Transverse colon (tissue), 4 donors: Measurements from ENCODE around the gene PLIN5. TPM values are rescaled to one million over a fixed set of nuclear protein-coding genes. Genes with fewer than 3 reads are reported as not detected.

Experiments used
- DNase-seq: peaks from one replicate; pipeline ENCODE4 v3.0.0-alpha.2; 2019
- H3K27ac ChIP-seq, 4 donors: fragments of 200-600 bp; sonication (generic); 2 replicates each; pipeline ENCODE4 v1.5.1; 2016 to 2018; ENCODE audit warnings: inconsistent platforms in 4 of 4
- H3K27me3 ChIP-seq: fragments of 200-600 bp; sonication (generic); 2 replicates; pipeline ENCODE4 v1.5.1; 2017; ENCODE audit warnings: inconsistent platforms
- H3K36me3 ChIP-seq, 4 donors: fragments of 200-600 bp; sonication (generic); 2 replicates each; pipeline ENCODE4 v1.5.1; 2017 to 2019; ENCODE audit warnings: inconsistent platforms in 4 of 4
- H3K4me1 ChIP-seq, 4 donors: fragments of 200-600 bp; sonication (generic); 2 replicates each; pipeline ENCODE4 v1.5.1; 2017 to 2020; ENCODE audit warnings: inconsistent platforms in 4 of 4
- H3K4me3 ChIP-seq, 4 donors: fragments of 200-600 bp; sonication (generic); 1 replicate in 1 of 4; 2 replicates in 3 of 4; pipeline versions ENCODE4 v1.5.1 to v1.6.1; 2017 to 2019; ENCODE audit warnings: inconsistent platforms in 4 of 4
- H3K9me3 ChIP-seq, 2 donors: fragments of 200-600 bp; sonication (generic); 2 replicates each; pipeline ENCODE4 v1.5.1; 2017 to 2019; ENCODE audit warnings: inconsistent platforms in 2 of 2
- CTCF ChIP-seq, 5 experiments: fragments of 200-600 bp in 3 of 5; fragments of 450-650 bp in 2 of 5; sonication (generic) in 3 of 5; IDR thresholded peaks; 1 replicate in 2 of 5; 2 replicates in 3 of 5; pipeline ENCODE4 v1.5.1; 2016 to 2017; ENCODE audit warnings: antibody characterized with exemption in 5 of 5, inconsistent platforms in 3 of 5, mild to moderate bottlenecking in 2 of 5, moderate library complexity in 1 of 5
- EP300 ChIP-seq: sonication (generic); formaldehyde crosslinking; IDR thresholded peaks from one replicate; pipeline ENCODE4 v1.6.1; 2017; ENCODE audit warnings: antibody characterized with exemption, low read depth
- POLR2A ChIP-seq: fragments of 450-650 bp; IDR thresholded peaks from one replicate; pipeline ENCODE4 v1.6.1; 2016; ENCODE audit warnings: antibody characterized with exemption, mild to moderate bottlenecking, moderate library complexity
- POLR2AphosphoS5 ChIP-seq, 3 donors: sonication (generic); formaldehyde crosslinking; IDR thresholded peaks; one replicate each; pipeline ENCODE4 v1.6.1; 2016; ENCODE audit warnings: antibody characterized with exemption in 3 of 3
- WGBS, 2 donors: methylation state at CpG; one replicate each; pipeline ENCODE4 v1.1.5; 2018; ENCODE audit warnings: low coverage in 1 of 2; 5-methylcytosine and 5-hydroxymethylcytosine counted together
- in situ Hi-C, 4 donors: fragments of 200-750 bp; cut with MboI; loops; one replicate each; pipeline versions ENCODE4 v1.15.0 to v1.15.1; 2017; ENCODE audit warnings: low sequenced_read_pairs in 3 of 4, low pct_ligation_motif_present in 1 of 4, low pct_unique_long_range_greater_than_20kb in 1 of 4
- intact Hi-C: fragments of 100-400 bp; cut with DNase I; formaldehyde crosslinking; loops from one replicate; pipeline ENCODE4 v1.15.1; 2023; ENCODE audit warnings: low total_unique reads
- total RNA-seq, 4 donors: library from RNA; depleted of rRNA; stranded (reverse); fragments of >200 nt; gene quantifications; one replicate each; pipeline ENCODE4 v1.1.0, GENCODE V29; 2016

Gene PLIN5
- total RNA-seq, 4 donors from 2014 or later = 2.7 to 6.7 (median 6.0) TPM; not detected in 1

DNA sequence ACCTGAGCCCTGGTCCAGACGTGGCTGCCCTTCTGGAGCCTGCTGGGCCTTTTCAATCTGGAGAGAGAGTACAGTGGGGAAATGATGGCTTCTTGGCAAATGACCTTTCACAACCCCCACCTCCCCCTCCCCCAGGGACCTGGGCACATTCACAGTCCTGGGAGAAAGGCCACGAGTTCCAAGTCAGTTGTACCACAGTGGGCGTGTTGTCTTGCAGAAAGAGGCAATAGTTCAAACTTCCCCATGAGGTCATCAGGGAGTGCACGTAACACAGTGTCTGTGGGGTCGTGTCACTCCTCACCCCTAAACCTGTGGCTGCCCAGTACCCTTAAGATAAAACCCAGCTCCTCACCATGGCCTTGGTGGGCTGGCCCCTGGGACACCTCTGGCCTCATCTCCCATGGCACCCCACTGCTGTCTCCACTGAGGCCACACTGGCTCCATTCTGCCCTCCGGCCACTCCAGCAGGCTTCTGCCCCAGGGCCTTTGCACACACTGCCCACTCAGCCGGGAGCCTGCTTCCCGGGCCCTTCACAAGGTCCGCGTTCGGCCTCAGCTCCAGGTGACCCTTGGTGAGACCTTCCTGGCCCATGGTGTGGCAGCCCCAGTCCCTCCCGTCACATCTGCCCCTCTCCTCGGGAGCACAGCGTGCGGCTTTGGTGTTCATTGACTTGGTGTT, 30.0 kb downstream of the PLIN5 start:
- no peak for DNase-seq
- intact Hi-C loops = no loop called here
- 76% methylated on average over 15 of the region's 15 CpGs; no CpG with 5 or more reads in 1 of the 2 donors for WGBS, 2 donors
- Histone ChIP-seq H3K4me3 (no peak overlapping the region), H3K27ac (no peak overlapping the region), H3K9me3 (no peaks in the 10 kb centered on the region), H3K36me3 (no peaks in the 10 kb centered on the region), H3K4me1 (no peaks in the 10 kb centered on the region), H3K27me3 (no peaks in the 10 kb centered on the region)
- in situ Hi-C loops = no loop called here
- TF ChIP-seq EP300 (no peak), POLR2AphosphoS5 (IDR thresholded peaks at IDR 0.05) (no peak), POLR2A (no peak), CTCF (IDR thresholded peaks at IDR 0.05) (no peak)

GRCh38 chr19:4504297-4504701, 30.7 kb downstream of the PLIN5 start:
- intact Hi-C loops = no loop called here

GRCh38 chr19:4503825-4504170, 31.2 kb downstream of the PLIN5 start:
- H3K36me3 ChIP-seq = peaks cover 0 to 2% (median 0%) of the 10 kb centered on the region in 4 donors
- DNase-seq = no peak
- H3K4me1 ChIP-seq = no peaks in the 10 kb centered on the region
- no peaks in the 10 kb centered on the region for H3K9me3 ChIP-seq
- intact Hi-C loops (no loop called here), in situ Hi-C loops (no loop called here)
- H3K27me3 ChIP-seq = no peaks in the 10 kb centered on the region
- TF ChIP-seq CTCF (IDR thresholded peaks at IDR 0.05) (no peak), EP300 (no peak), POLR2AphosphoS5 (IDR thresholded peaks at IDR 0.05) (no peak), POLR2A (no peak)
- H3K27ac ChIP-seq = no peak overlapping the region
- WGBS, 2 donors = 90% methylated on average over 10 of the region's 10 CpGs; no CpG with 5 or more reads in 1 of the 2 donors
- H3K4me3 ChIP-seq = no peak overlapping the region

More at GRCh38 chr19:4504297-4504701, 30.7 kb downstream of the PLIN5 start:
- TF ChIP-seq CTCF (IDR thresholded peaks at IDR 0.05) = no peak
- TF ChIP-seq EP300 = no peak
- TF ChIP-seq POLR2AphosphoS5 (IDR thresholded peaks at IDR 0.05) = no peak
- no peak for TF ChIP-seq POLR2A
- Histone ChIP-seq H3K27me3 (no peaks in the 10 kb centered on the region), H3K36me3 (no peaks in the 10 kb centered on the region), H3K9me3 (no peaks in the 10 kb centered on the region), H3K4me1 (no peaks in the 10 kb centered on the region), H3K4me3 (no peak overlapping the region), H3K27ac (no peak overlapping the region)
- in situ Hi-C loops = no loop called here
- no peak for DNase-seq
- WGBS, 2 donors = 94% methylated on average over 23 of the region's 23 CpGs; no CpG with 5 or more reads in 1 of the 2 donors

DNA sequence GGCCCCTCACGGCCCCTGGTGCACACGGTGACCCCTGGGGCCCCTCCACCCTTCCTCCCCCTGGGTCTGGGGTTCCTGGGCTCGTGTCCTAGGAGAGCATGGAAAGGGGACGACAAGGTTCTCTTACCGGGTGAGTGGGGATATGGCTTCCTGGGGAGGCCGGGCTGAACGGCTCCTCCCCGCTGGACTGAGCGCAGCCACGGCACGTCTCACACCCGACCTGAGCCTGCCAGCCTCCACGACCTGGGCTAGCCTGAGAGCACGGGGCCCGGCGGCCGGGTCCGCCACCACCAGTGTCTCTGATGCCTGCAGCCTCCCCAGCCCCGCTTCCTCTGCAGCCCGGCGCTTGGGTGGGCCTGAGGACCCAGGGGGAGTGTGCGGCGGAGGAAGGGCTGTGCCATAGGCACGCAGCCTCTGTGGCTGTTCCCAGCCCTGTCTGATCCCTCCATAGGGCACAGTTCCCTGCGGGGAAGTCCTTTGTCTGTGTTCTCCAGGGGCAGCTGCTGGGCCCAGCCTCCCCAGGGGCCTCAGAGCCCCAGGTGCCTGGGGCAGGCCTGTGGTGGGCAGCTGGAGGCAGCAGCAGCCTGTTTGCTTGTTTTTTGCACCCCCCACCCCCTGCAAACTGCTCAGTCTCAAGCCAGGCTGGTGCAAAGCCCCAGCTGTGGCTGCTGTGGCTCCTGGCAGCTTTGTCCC, 31.7 kb downstream of the PLIN5 start:
- 96% methylated on average over 21 of the region's 25 CpGs; no CpG with 5 or more reads in 1 of the 2 donors for WGBS, 2 donors
- Histone ChIP-seq H3K36me3 (peaks cover 0 to 7% (median 0%) of the 10 kb centered on the region in 4 donors), H3K4me3 (no peak overlapping the region), H3K4me1 (no peaks in the 10 kb centered on the region), H3K27me3 (no peaks in the 10 kb centered on the region), H3K27ac (no peak overlapping the region), H3K9me3 (no peaks in the 10 kb centered on the region)
- no peak for DNase-seq
- no peak for TF ChIP-seq POLR2AphosphoS5 (IDR thresholded peaks at IDR 0.05)
- no peak for TF ChIP-seq EP300
- TF ChIP-seq POLR2A = no peak
- no peak for TF ChIP-seq CTCF (IDR thresholded peaks at IDR 0.05)
- in situ Hi-C loops = no loop called here
- intact Hi-C loops = no loop called here
